OCI-M2 (cell line): ENCODE measurements around the gene KRTAP5-8.
"Not testable (repeated sequence)": the region's sequence is repeated elsewhere in the genome, so short reads cannot be mapped to it uniquely, and the experiment has no call there.

ENCODE experiments used
- DNase-seq: peaks from one replicate; lab custom pipeline; 2025; ENCODE audit not compliant: unreplicated experiment; lab: John Stamatoyannopoulos, UW

Gene KRTAP5-8

GRCh38 chr11:71571101-71571850, 33.5 kb downstream of the KRTAP5-8 start:
- not testable (repeated sequence) for DNase-seq

- no peak for DNase-seq
Measured at GRCh38 chr11:71572811-71573210, 35.0 kb downstream of the KRTAP5-8 start.

GRCh38 chr11:71574418-71574817, 36.6 kb downstream of the KRTAP5-8 start:
- no peak for DNase-seq

- no peak for DNase-seq
Measured at GRCh38 chr11:71575723-71576424, 38.0 kb downstream of the KRTAP5-8 start.

GRCh38 chr11:71576688-71577465, 39.1 kb downstream of the KRTAP5-8 start:
- not testable (repeated sequence) for DNase-seq

GRCh38 chr11:71577469-71578004, 39.7 kb downstream of the KRTAP5-8 start:
- DNase-seq, result no peak

GRCh38 chr11:71579513-71579912, 41.7 kb downstream of the KRTAP5-8 start:
- DNase-seq, result not testable (repeated sequence)

- DNase-seq, result peak; percentile 7
Measured at GRCh38 chr11:71580057-71581003, 42.5 kb downstream of the KRTAP5-8 start.

- no peak for DNase-seq
Measured at GRCh38 chr11:71581826-71582225, 44.0 kb downstream of the KRTAP5-8 start.

- no peak for DNase-seq
Measured at GRCh38 chr11:71582309-71582895, 44.6 kb downstream of the KRTAP5-8 start, which contains the start of gene KRTAP5-11. Gene KRTAP5-11 (minus strand): TSS chr11:71582875. CDS start chr11:71582837, 38 bp downstream.

GRCh38 chr11:71582969-71583368, 45.1 kb downstream of the KRTAP5-8 start:
- not testable (repeated sequence) for DNase-seq

GRCh38 chr11:71585673-71586072, 47.8 kb downstream of the KRTAP5-8 start:
- not testable (repeated sequence) for DNase-seq

- DNase-seq, result not testable (repeated sequence)
Measured at GRCh38 chr11:71588314-71588713, 50.5 kb downstream of the KRTAP5-8 start.
